Liver (tissue), 9 donors: ENCODE data around the gene ASXL2. TPM values are rescaled to one million over a fixed set of nuclear protein-coding genes. Genes with fewer than 3 reads are reported as not detected.

Experiments used
- DNase-seq: peaks from one replicate; pipeline ENCODE4 v3.0.0-alpha.2; 2017; ENCODE audit warnings: low spot score
- H3K27ac ChIP-seq, 2 donors: one replicate each; pipeline ENCODE4 v1.7.0; 2013; ENCODE audit warnings: inconsistent platforms in 2 of 2, low read length in 2 of 2, control low read depth in 1 of 2, low read depth in 1 of 2, mild to moderate bottlenecking in 1 of 2
- H3K27me3 ChIP-seq, 4 donors: one replicate each; pipeline versions ENCODE4 v1.6.1 to v1.7.0; 2013; ENCODE audit warnings: low read length in 3 of 4, inconsistent platforms in 1 of 4, mild to moderate bottlenecking in 1 of 4, moderate library complexity in 1 of 4; ENCODE audit not compliant: control insufficient read depth in 4 of 4, insufficient read depth in 4 of 4
- H3K36me3 ChIP-seq, 4 donors: one replicate each; pipeline versions ENCODE4 v1.6.1 to v1.7.0; 2013; ENCODE audit warnings: low read length in 3 of 4, mild to moderate bottlenecking in 3 of 4, low read depth in 1 of 4, moderate library complexity in 1 of 4; ENCODE audit not compliant: control insufficient read depth in 4 of 4, insufficient read depth in 3 of 4
- H3K4me1 ChIP-seq, 4 donors: one replicate each; pipeline versions ENCODE4 v1.6.1 to v1.7.0; 2013; ENCODE audit warnings: low read length in 3 of 4, mild to moderate bottlenecking in 3 of 4, moderate library complexity in 1 of 4; ENCODE audit not compliant: control insufficient read depth in 4 of 4, insufficient read depth in 4 of 4
- H3K4me3 ChIP-seq, 3 donors: one replicate each; pipeline versions ENCODE4 v1.6.1 to v1.7.0; 2013; ENCODE audit warnings: low read length in 3 of 3, control low read depth in 1 of 3, low read depth in 1 of 3, mild to moderate bottlenecking in 1 of 3
- H3K9ac ChIP-seq, 2 donors: one replicate each; pipeline ENCODE4 v1.7.0; 2013; ENCODE audit warnings: low read length in 2 of 2, mild to moderate bottlenecking in 2 of 2, moderate library complexity in 2 of 2, control low read depth in 1 of 2, low read depth in 1 of 2
- H3K9me3 ChIP-seq, 4 donors: one replicate each; pipeline versions ENCODE4 v1.6.1 to v1.7.0; 2013; ENCODE audit warnings: low read length in 3 of 4; ENCODE audit not compliant: control insufficient read depth in 4 of 4
- ATF3 ChIP-seq: IDR thresholded peaks from 2 replicates; pipeline ENCODE4 v1.6.1; 2016; ENCODE audit warnings: antibody characterized with exemption
- EGR1 ChIP-seq, 2 donors: IDR thresholded peaks; 2 replicates each; pipeline ENCODE4 v1.6.1; 2016 to 2018; ENCODE audit warnings: antibody characterized with exemption in 2 of 2, low read depth in 2 of 2
- FOXA1 ChIP-seq: IDR thresholded peaks from 2 replicates; pipeline ENCODE4 v1.6.1; 2016; ENCODE audit warnings: antibody characterized with exemption
- FOXA2 ChIP-seq: IDR thresholded peaks from 2 replicates; pipeline ENCODE4 v1.6.1; 2016; ENCODE audit warnings: antibody characterized with exemption
- GABPA ChIP-seq, 2 donors: IDR thresholded peaks in 1 of 2; conservative IDR thresholded peaks in 1 of 2; 2 replicates each; pipeline ENCODE4 v1.6.1; 2016; ENCODE audit warnings: antibody characterized with exemption in 2 of 2, mild to moderate bottlenecking in 1 of 2, moderate library complexity in 1 of 2
- JUND ChIP-seq, 2 donors: IDR thresholded peaks; 2 replicates each; pipeline ENCODE4 v1.6.1; 2016; ENCODE audit warnings: antibody characterized with exemption in 2 of 2
- MAX ChIP-seq: IDR thresholded peaks from 2 replicates; pipeline ENCODE4 v1.6.1; 2016; ENCODE audit warnings: antibody characterized with exemption
- NR2F2 ChIP-seq: IDR thresholded peaks from 2 replicates; pipeline ENCODE4 v1.6.1; 2016; ENCODE audit warnings: antibody characterized with exemption
- RAD21 ChIP-seq, 2 donors: IDR thresholded peaks; 2 replicates each; pipeline ENCODE4 v1.6.1; 2016; ENCODE audit warnings: antibody characterized with exemption in 2 of 2, mild to moderate bottlenecking in 2 of 2
- REST ChIP-seq: IDR thresholded peaks from 2 replicates; pipeline ENCODE4 v1.6.1; 2016; ENCODE audit warnings: antibody characterized with exemption, mild to moderate bottlenecking
- RXRA ChIP-seq, 2 donors: IDR thresholded peaks; 2 replicates each; pipeline ENCODE4 v1.6.1; 2017 to 2018; ENCODE audit warnings: antibody characterized with exemption in 2 of 2, mild to moderate bottlenecking in 1 of 2
- SP1 ChIP-seq: IDR thresholded peaks from 2 replicates; pipeline ENCODE4 v1.6.1; 2018; ENCODE audit warnings: antibody characterized with exemption, mild to moderate bottlenecking
- TAF1 ChIP-seq: conservative IDR thresholded peaks from 2 replicates; pipeline ENCODE4 v1.6.1; 2016; ENCODE audit warnings: antibody characterized with exemption, mild to moderate bottlenecking
- YY1 ChIP-seq: IDR thresholded peaks from 2 replicates; pipeline ENCODE4 v1.6.1; 2016; ENCODE audit warnings: antibody characterized with exemption, mild to moderate bottlenecking
- ZBTB33 ChIP-seq: IDR thresholded peaks from 2 replicates; pipeline ENCODE4 v1.6.1; 2016; ENCODE audit warnings: antibody characterized with exemption
- WGBS: extraction: QIAGEN DNeasy Blood & Tissue Kit; methylation state at CpG from one replicate; pipeline ENCODE4 v1.1.7; 2013; 5-methylcytosine and 5-hydroxymethylcytosine counted together
- polyA plus RNA-seq, 2 donors: library from polyadenylated mRNA; stranded (reverse) in 1 of 2; unstranded in 1 of 2; fragments of 200-250 nt in 1 of 2; fragments of >200 nt in 1 of 2; fragmentation: Nextera tagmentation in 1 of 2; extraction: Ambion mirVana in 1 of 2; gene quantifications; one replicate each; pipeline versions ENCODE4 v1.2.1 to v1.2.3, GENCODE V29; 2013 to 2015
- total RNA-seq, 2 donors: library from RNA; depleted of rRNA; stranded (reverse); fragments of >200 nt; gene quantifications; one replicate each; pipeline ENCODE4 v1.2.3, GENCODE V29; 2014
- donor health status: healthy.
- donor health status: healthy.
- donor health status: healthy.
- donor health status: healthy.
- donor health status: healthy.

Gene ASXL2
- total and polyA plus RNA-seq, 4 donors: 2.4 to 7.3 (median 4.4) TPM

GRCh38 chr2:25877431-25878360, 591 bp downstream of the ASXL2 start:
- Histone ChIP-seq H3K4me1 (peaks cover 3 to 22% (median 15%) of the 10 kb centered on the region in 4 donors), H3K9ac (peak overlapping the region; percentile 61 to 75), H3K27me3 (no peaks in the 10 kb centered on the region), H3K9me3 (no peaks in the 10 kb centered on the region), H3K36me3 (peaks cover 0 to 3% (median 1%) of the 10 kb centered on the region in 4 donors), H3K4me3 (peak overlapping the region; percentile 86 to 97 (median 97)), H3K27ac (peak overlapping the region; percentile 84 to 94)
- peak; percentile 68 for DNase-seq
- TF ChIP-seq EGR1 (IDR thresholded peaks at IDR 0.05; ENCODE audit: low read depth in 2 of 2) (no peak), FOXA1 (no peak), ZBTB33 (no peak), GABPA (IDR thresholded peaks at IDR 0.05 in 1 of 2, conservative IDR thresholded peaks at IDR 0.05 in 1 of 2) (peak in 1 of 2 donors; percentile 35), MAX (no peak), RAD21 (IDR thresholded peaks at IDR 0.05) (no peak), RXRA (IDR thresholded peaks at IDR 0.05) (no peak), FOXA2 (no peak), SP1 (no peak), REST (peak; percentile 22), JUND (IDR thresholded peaks at IDR 0.05) (no peak), TAF1 (no peak)
- WGBS: under 1% methylated on average over 64 of the region's 64 CpGs

GRCh38 chr2:25872134-25872533, 6.2 kb downstream of the ASXL2 start:
- Histone ChIP-seq H3K4me1 (peaks cover 3 to 12% (median 9%) of the 10 kb centered on the region in 4 donors), H3K27me3 (no peaks in the 10 kb centered on the region), H3K36me3 (peaks cover 2 to 9% (median 6%) of the 10 kb centered on the region in 4 donors), H3K9me3 (no peaks in the 10 kb centered on the region), H3K9ac (no peak overlapping the region), H3K4me3 (no peak overlapping the region), H3K27ac (no peak overlapping the region)
- WGBS: 98% methylated on average over 5 of the region's 5 CpGs
- no peak for DNase-seq
- no peak for TF ChIP-seq REST
- TF ChIP-seq JUND (IDR thresholded peaks at IDR 0.05): no peak
- no peak for TF ChIP-seq ZBTB33
- TF ChIP-seq YY1: no peak
- no peak for TF ChIP-seq NR2F2
- TF ChIP-seq FOXA2: no peak
- no peak for TF ChIP-seq TAF1
- TF ChIP-seq EGR1 (IDR thresholded peaks at IDR 0.05; ENCODE audit: low read depth in 2 of 2): no peak
- TF ChIP-seq GABPA (IDR thresholded peaks at IDR 0.05 in 1 of 2, conservative IDR thresholded peaks at IDR 0.05 in 1 of 2): no peak
- TF ChIP-seq ATF3: no peak
- TF ChIP-seq MAX: no peak
